ENCODE data around the gene FN1.

FN1 gene

GRCh38 chr2:215407061-215407460 lies 28.8 kb downstream of the FN1 start:
- DNase-seq = no peak

- no peak for DNase-seq
These were observed 29.9 kb downstream of the FN1 start for GRCh38 chr2:215405722-215406581.

- DNase-seq = no peak
These were observed 31.4 kb downstream of the FN1 start for GRCh38 chr2:215404348-215405012.

GRCh38 chr2:215403441-215404347 lies 32.2 kb downstream of the FN1 start:
- DNase-seq = no peak

- DNase-seq = no peak
These were observed 33.9 kb downstream of the FN1 start for GRCh38 chr2:215401896-215402379.

- DNase-seq = no peak
These were observed 36.7 kb downstream of the FN1 start for GRCh38 chr2:215399067-215399716.

- DNase-seq = no peak
These were observed 38.1 kb downstream of the FN1 start for GRCh38 chr2:215397632-215398341.

GRCh38 chr2:215396595-215397313 lies 39.1 kb downstream of the FN1 start:
- peak; percentile 57 to 82 for DNase-seq

GRCh38 chr2:215395687-215396460 lies 40.0 kb downstream of the FN1 start:
- no peak for DNase-seq

GRCh38 chr2:215394102-215394805 lies 41.6 kb downstream of the FN1 start:
- no peak for DNase-seq

GRCh38 chr2:215392687-215393270 lies 43.1 kb downstream of the FN1 start:
- DNase-seq = no peak

GRCh38 chr2:215392164-215392563 lies 43.7 kb downstream of the FN1 start:
- no peak for DNase-seq

GRCh38 chr2:215391531-215391930 lies 44.3 kb downstream of the FN1 start:
- no peak for DNase-seq

- DNase-seq = no peak
These were observed 45.3 kb downstream of the FN1 start for GRCh38 chr2:215390550-215390913.

GRCh38 chr2:215388002-215388728 lies 47.7 kb downstream of the FN1 start:
- no peak for DNase-seq

- DNase-seq = no peak
These were observed 49.3 kb downstream of the FN1 start for GRCh38 chr2:215386566-215386965.

- no peak for DNase-seq
These were observed 51.2 kb downstream of the FN1 start for GRCh38 chr2:215384710-215385109.

GRCh38 chr2:215383652-215384279 lies 52.1 kb downstream of the FN1 start:
- no peak for DNase-seq
